ENCODE results near the gene CDK10. TPM values are rescaled to one million over a fixed set of nuclear protein-coding genes. Genes with fewer than 3 reads are reported as not detected.
"Not testable (repeated sequence)": the region's sequence is repeated elsewhere in the genome, so short reads cannot be mapped to it uniquely, and the experiment has no call there.

Gene CDK10
- total RNA-seq, 4 donors from 2014 or later: 32.6 to 93.6 (median 65.7) TPM

DNA sequence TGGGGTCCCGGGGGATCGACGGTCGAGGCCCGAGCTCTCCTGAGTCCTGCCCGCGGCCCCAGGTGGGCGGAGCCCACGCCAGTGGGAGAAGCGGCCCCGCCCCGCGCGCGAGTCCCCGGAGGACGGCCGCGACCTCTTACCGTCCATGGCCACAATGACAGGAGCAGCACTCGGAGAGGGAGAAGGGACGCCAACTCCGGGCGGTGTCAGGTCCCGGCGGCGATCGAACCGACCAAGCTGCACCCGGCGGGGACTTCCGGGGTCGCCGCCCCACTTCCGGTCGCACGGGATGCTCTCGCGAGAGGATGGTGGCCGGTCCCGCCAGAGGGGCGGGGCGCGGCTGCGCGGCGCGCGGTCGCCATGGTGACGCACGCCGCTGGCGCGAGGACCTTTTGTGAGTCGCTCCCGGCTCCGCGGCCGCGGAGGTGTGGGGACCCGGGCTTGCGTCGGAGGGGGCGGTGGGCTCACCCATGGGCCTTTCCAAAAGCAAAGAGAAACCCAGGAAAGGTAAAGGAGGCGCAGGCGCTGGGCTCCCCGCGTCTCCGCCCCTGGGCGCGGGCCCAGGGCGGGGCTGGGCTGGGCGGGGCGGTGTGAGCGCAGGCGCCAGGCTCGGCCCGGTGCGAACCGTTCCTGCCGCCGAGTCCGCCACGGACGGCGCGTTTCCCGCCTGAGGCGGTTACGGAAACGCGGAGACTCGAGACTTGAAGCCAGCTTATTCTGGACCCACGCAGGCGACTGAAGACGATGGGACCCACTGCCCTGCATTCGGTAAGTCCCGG lies 28.9 kb upstream of the CDK10 start, which contains the start of the genes CHMP1A and SPATA33:
TSS of gene CHMP1A (minus strand) at position 267 of the 779 bp plus-strand sequence. CDS start at position 147, 120 bp downstream.
TSS of gene SPATA33 (plus strand) at position 395 of the 779 bp plus-strand sequence. CDS start at position 471, 76 bp downstream.
- Histone ChIP-seq H3K4me3 (peak within 1 kb of the TSS; percentile 74 to 100 (median 90)), H3K36me3 (peaks cover 0 to 35% (median 0%) of the 10 kb centered on the region in 3 donors), H3K4me1 (peaks cover 0 to 28% (median 11%) of the 10 kb centered on the region in 4 donors), H3K27me3 (no peaks in the 10 kb centered on the region), H3K27ac (peak within 1 kb of the TSS; percentile 71 to 92 (median 77)), H3K9me3 (no peaks in the 10 kb centered on the region)
- 0 to 1% methylated on average over 22 to 23 of the region's 99 CpGs for WGBS, 2 donors
- TF ChIP-seq POLR2A (IDR thresholded peaks at IDR 0.05) (peak in 1 of 2 donors; percentile 50), EP300 (IDR thresholded peaks at IDR 0.05) (peak in 1 of 2 donors; percentile 68)
- TF ChIP-seq, protein P1, sequence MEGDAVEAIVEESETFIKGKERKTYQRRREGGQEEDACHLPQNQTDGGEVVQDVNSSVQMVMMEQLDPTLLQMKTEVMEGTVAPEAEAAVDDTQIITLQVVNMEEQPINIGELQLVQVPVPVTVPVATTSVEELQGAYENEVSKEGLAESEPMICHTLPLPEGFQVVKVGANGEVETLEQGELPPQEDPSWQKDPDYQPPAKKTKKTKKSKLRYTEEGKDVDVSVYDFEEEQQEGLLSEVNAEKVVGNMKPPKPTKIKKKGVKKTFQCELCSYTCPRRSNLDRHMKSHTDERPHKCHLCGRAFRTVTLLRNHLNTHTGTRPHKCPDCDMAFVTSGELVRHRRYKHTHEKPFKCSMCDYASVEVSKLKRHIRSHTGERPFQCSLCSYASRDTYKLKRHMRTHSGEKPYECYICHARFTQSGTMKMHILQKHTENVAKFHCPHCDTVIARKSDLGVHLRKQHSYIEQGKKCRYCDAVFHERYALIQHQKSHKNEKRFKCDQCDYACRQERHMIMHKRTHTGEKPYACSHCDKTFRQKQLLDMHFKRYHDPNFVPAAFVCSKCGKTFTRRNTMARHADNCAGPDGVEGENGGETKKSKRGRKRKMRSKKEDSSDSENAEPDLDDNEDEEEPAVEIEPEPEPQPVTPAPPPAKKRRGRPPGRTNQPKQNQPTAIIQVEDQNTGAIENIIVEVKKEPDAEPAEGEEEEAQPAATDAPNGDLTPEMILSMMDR (IDR thresholded peaks at IDR 0.05): peak in 2 of 5 experiments; percentile 16 to 22
- peak; percentile 74 to 78 for DNase-seq (ENCODE audit: low spot score in 2 of 2)

DNA sequence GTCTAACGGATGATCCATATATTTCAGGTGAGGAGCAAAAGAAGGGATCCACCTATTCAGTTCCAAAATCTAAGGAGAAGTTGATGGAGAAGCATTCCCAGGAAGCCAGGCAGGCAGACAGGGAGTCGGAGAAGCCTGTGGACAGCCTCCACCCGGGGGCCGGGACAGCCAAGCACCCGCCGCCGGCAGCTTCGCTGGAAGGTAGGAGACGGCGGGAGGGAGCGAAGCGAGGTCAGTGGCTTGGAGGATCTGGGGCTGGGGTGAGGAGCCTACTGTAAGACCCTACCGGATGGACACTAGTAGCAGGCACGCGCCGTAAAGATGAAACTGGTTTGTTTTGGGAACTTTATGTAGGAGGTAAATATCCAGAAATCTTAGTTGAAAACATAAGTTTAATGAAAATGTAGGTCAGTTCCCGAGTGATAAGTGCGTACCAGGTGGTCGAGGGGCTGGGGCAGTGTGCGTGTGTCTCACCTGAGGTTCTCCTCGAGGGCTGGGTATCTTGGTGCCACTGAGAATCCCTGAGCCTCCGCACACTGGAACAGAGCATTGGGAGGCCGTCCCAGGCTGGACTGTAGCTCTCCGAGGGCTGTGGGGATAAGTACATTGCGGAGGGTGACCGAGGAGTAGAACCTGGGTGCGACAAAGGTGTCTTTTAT lies 28.1 kb upstream of the CDK10 start:
- no peaks in the 10 kb centered on the region for H3K27me3 ChIP-seq
- H3K9me3 ChIP-seq: no peaks in the 10 kb centered on the region
- DNase-seq (ENCODE audit: low spot score in 2 of 2): no peak
- H3K4me1 ChIP-seq: peaks cover 0 to 28% (median 11%) of the 10 kb centered on the region in 4 donors
- no peak for TF ChIP-seq POLR2A (IDR thresholded peaks at IDR 0.05)
- TF ChIP-seq, protein P1 (IDR thresholded peaks at IDR 0.05): no peak
- no peak for TF ChIP-seq EP300 (IDR thresholded peaks at IDR 0.05)
- peaks cover 0 to 37% (median 0%) of the 10 kb centered on the region in 3 donors for H3K36me3 ChIP-seq
- 12 to 16% methylated on average over 26 to 27 of the region's 27 CpGs for WGBS, 2 donors
- H3K27ac ChIP-seq: peak overlapping the region in 3 of 4 donors; percentile 73 to 92 (median 81)
- H3K4me3 ChIP-seq: peak overlapping the region; percentile 74 to 100 (median 90)

GRCh38 chr16:89660146-89660545 lies 26.3 kb upstream of the CDK10 start:
- Histone ChIP-seq H3K4me1 (peaks cover 0 to 28% (median 11%) of the 10 kb centered on the region in 4 donors), H3K4me3 (no peak overlapping the region), H3K27ac (no peak overlapping the region), H3K27me3 (no peaks in the 10 kb centered on the region), H3K9me3 (no peaks in the 10 kb centered on the region), H3K36me3 (peaks cover 0 to 47% (median 0%) of the 10 kb centered on the region in 3 donors)
- no peak for DNase-seq (ENCODE audit: low spot score in 2 of 2)
- WGBS, 2 donors: 89 to 90% methylated on average over 7 of the region's 7 CpGs
- TF ChIP-seq, protein P1 (IDR thresholded peaks at IDR 0.05): no peak
- TF ChIP-seq POLR2A (IDR thresholded peaks at IDR 0.05): no peak

- H3K4me1 ChIP-seq: peaks cover 0 to 22% (median 11%) of the 10 kb centered on the region in 4 donors
- no peaks in the 10 kb centered on the region for H3K27me3 ChIP-seq
- H3K4me3 ChIP-seq: no peak overlapping the region
- TF ChIP-seq POLR2A (IDR thresholded peaks at IDR 0.05) (no peak), EP300 (IDR thresholded peaks at IDR 0.05) (no peak)
- TF ChIP-seq, protein P1 (IDR thresholded peaks at IDR 0.05): no peak
- H3K9me3 ChIP-seq: no peaks in the 10 kb centered on the region
- WGBS, 2 donors: 94 to 95% methylated on average over 9 of the region's 9 CpGs
- no peak for DNase-seq (ENCODE audit: low spot score in 2 of 2)
- H3K36me3 ChIP-seq: peaks cover 0 to 47% (median 0%) of the 10 kb centered on the region in 3 donors
- H3K27ac ChIP-seq: no peak overlapping the region
These were observed 25.3 kb upstream of the CDK10 start for GRCh38 chr16:89661215-89661614.

GRCh38 chr16:89664238-89664637 lies 22.3 kb upstream of the CDK10 start:
- not testable (repeated sequence) for H3K4me3 ChIP-seq, H3K4me1 ChIP-seq
- 70 to 76% methylated on average over 11 of the region's 11 CpGs for WGBS, 2 donors

More at GRCh38 chr16:89664238-89664637, 22.3 kb upstream of the CDK10 start:
- H3K27ac ChIP-seq; H3K9me3 ChIP-seq; DNase-seq (ENCODE audit: low spot score in 2 of 2); H3K27me3 ChIP-seq: not testable (repeated sequence)
- H3K36me3 ChIP-seq: peaks cover 0 to 47% (median 0%) of the 10 kb centered on the region in 3 donors

Data from tibial nerve (tissue), 4 donors.